ENCODE results near the gene CKAP5. TPM values are rescaled to one million over a fixed set of nuclear protein-coding genes. Genes with fewer than 3 reads are reported as not detected.
A peak's percentile ranks its signal among the peaks of the same experiment; 100 is the strongest.

CKAP5 gene
- total RNA-seq, 1 donor from 2014 or later = 78.8 TPM

DNA sequence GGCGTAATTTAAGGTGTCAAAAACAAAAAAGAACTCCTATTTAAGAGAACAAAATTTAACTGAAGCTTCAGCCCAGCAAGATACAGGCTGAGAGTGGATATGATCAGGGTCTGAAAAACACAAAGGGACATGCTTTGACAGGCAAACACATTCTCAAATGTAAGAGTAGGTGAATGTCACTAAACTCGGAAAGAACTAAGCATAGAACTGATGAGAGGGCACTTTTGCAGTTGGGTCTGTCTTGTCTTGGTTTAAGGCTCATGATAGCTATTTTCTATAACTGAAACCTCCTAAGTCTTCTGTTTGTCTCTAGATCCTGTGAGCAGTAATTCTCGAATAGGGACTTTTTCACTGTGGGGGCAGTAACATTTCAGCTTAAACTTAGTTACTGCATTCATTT, 100.1 kb downstream of the CKAP5 start:
- H3K27me3 ChIP-seq (ENCODE audit: low read depth) = no peaks in the 10 kb centered on the region
- no peaks in the 10 kb centered on the region for H3K9me3 ChIP-seq (replicated peaks)
- TF ChIP-seq, protein P1, sequence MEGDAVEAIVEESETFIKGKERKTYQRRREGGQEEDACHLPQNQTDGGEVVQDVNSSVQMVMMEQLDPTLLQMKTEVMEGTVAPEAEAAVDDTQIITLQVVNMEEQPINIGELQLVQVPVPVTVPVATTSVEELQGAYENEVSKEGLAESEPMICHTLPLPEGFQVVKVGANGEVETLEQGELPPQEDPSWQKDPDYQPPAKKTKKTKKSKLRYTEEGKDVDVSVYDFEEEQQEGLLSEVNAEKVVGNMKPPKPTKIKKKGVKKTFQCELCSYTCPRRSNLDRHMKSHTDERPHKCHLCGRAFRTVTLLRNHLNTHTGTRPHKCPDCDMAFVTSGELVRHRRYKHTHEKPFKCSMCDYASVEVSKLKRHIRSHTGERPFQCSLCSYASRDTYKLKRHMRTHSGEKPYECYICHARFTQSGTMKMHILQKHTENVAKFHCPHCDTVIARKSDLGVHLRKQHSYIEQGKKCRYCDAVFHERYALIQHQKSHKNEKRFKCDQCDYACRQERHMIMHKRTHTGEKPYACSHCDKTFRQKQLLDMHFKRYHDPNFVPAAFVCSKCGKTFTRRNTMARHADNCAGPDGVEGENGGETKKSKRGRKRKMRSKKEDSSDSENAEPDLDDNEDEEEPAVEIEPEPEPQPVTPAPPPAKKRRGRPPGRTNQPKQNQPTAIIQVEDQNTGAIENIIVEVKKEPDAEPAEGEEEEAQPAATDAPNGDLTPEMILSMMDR (IDR thresholded peaks at IDR 0.05; ENCODE audit: borderline replicate concordance) = no peak
- H3K4me1 ChIP-seq = no peaks in the 10 kb centered on the region
- DNase-seq = no peak
- H3K27ac ChIP-seq (replicated peaks) = no peak overlapping the region
- peaks cover 97% of the 10 kb centered on the region for H3K36me3 ChIP-seq
- intact Hi-C loops (cut with micrococcal nuclease) = no loop called here
- no peak overlapping the region for H3K4me3 ChIP-seq

DNA sequence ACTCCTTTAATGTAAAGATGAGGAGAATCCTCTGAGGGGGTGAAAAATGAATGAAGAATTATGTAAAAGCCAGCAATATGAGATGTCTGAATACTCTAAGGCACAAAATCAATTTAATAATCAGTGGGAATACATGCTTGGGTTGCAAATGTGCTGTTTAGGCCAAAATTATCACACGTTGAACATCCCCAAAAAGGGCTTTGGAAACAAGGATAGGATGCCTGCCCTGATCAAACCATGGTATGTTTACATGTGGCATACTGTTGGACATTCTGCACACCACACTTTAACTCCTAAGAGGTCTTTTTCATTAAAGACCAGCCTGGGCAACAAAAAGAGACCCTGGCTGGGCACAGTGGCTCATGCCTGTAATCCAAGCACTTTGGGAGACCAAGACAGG, 100.8 kb downstream of the CKAP5 start:
- H3K27me3 ChIP-seq (ENCODE audit: low read depth) = no peaks in the 10 kb centered on the region
- DNase-seq = no peak
- peaks cover 90% of the 10 kb centered on the region for H3K36me3 ChIP-seq
- H3K4me3 ChIP-seq = no peak overlapping the region
- no peak overlapping the region for H3K27ac ChIP-seq (replicated peaks)
- H3K9me3 ChIP-seq (replicated peaks) = no peaks in the 10 kb centered on the region
- intact Hi-C loops (cut with micrococcal nuclease) = no loop called here
- TF ChIP-seq, protein P1 (IDR thresholded peaks at IDR 0.05; ENCODE audit: borderline replicate concordance) = no peak
- no peaks in the 10 kb centered on the region for H3K4me1 ChIP-seq

DNA sequence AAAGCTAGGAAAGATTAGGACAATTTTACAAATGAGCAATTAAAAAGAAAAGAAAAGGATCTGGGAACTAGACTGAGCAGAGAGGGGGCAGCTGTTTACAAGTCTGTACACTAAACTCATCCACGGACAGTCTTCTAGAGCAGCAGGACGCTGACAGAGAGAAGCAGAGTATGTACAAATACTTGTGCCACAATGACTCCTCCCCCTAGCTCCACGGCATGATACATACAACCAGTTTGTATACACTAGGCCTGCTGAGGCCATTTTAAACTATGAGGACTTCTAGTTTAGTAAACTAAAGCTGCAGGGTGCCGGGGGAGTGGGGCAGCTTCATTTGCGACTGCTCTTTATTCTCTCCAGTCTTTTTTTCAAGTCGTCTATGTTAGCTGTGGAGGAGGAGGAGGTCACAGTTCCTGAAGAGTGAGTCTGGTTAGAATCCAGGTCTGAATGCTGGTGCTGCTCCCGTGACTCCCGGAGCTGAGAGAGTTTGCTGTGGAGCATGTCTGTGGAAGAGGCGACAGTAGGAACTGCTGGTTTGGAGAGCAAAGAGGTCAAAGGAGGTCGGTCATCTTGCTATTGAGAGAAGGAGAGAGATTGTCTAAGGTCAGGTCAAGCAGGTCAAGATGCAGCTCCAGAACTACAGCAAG, 102.3 kb downstream of the CKAP5 start:
- Histone ChIP-seq H3K4me1 (no peaks in the 10 kb centered on the region), H3K9me3 (replicated peaks) (no peaks in the 10 kb centered on the region), H3K27me3 (ENCODE audit: low read depth) (no peaks in the 10 kb centered on the region), H3K4me3 (no peak overlapping the region), H3K36me3 (peaks cover 76% of the 10 kb centered on the region), H3K27ac (replicated peaks) (peak overlapping the region; percentile 23)
- TF ChIP-seq, protein P1 (IDR thresholded peaks at IDR 0.05; ENCODE audit: borderline replicate concordance) = no peak
- intact Hi-C loops (cut with micrococcal nuclease) = no loop called here
- no peak for DNase-seq

DNA sequence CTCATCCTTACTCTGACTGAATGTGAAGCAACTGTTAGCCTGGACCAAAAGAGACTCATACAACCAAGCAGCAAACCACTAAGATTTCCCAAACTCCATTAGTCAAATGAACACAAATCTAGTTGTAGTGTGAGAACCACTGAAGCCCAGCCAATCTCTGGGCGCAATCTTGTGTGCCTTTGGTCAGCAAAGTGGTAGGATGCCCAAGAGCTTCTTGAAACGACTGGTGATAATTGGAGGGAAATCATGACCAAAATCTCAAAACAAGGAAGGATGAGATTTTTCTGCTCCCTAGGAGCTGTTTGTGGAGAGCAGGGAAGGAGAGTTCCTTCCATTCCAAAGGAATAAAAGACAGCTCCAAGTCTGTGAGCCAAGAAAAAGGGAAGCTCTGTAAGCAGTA, 103.0 kb downstream of the CKAP5 start:
- Histone ChIP-seq H3K4me1 (no peaks in the 10 kb centered on the region), H3K9me3 (replicated peaks) (no peaks in the 10 kb centered on the region), H3K27me3 (ENCODE audit: low read depth) (no peaks in the 10 kb centered on the region), H3K36me3 (peaks cover 69% of the 10 kb centered on the region), H3K4me3 (no peak overlapping the region), H3K27ac (replicated peaks) (no peak overlapping the region)
- intact Hi-C loops (cut with micrococcal nuclease) = no loop called here
- TF ChIP-seq, protein P1 (IDR thresholded peaks at IDR 0.05; ENCODE audit: borderline replicate concordance) = no peak
- no peak for DNase-seq

DNA sequence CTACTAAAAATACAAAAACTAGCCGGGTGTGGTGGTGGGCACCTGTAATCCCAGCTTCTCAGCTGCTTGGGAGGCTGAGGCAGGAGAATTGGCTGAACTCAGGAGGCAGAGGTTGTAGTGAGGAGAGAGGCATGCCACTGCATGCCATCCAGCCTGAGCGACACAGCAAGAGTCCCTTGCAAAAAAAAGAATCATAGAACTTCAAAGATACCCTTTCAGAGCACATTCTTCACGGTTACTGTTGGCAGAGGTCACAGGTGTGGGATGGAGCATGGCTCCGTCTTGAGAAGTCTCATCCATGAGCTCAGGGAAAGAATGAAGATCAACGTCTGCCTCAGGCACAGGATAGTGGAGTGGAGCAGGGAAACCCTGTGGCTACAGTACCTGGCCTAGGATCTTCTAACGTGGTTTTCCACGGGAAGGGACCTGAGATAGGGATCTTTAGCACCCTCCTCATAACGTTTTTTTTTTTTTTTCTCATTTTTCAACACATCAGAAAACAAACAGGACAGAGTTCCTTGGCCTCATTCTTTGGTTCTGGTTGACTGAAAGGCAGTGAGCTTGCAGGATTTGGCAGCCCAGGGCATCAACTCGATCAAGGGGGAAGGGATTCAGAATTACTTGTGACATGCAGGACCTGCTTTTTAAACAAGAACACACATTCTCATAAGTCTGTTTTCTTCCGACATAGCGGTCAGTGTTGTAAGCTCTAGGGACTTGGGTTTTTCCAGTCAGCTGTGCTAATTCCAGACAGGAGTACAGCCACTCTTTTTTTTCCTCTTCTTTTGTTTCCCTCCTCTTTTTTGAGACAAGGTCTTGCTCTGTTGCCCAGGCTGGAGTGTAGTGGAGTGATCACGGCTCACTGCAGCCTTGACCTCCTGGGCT, 104.2 kb downstream of the CKAP5 start:
- H3K4me3 ChIP-seq = no peak overlapping the region
- intact Hi-C loops (cut with micrococcal nuclease) = no loop called here
- peak overlapping the region; percentile 11 for H3K27ac ChIP-seq (replicated peaks)
- no peak for DNase-seq
- H3K9me3 ChIP-seq (replicated peaks) = no peaks in the 10 kb centered on the region
- no peaks in the 10 kb centered on the region for H3K27me3 ChIP-seq (ENCODE audit: low read depth)
- H3K4me1 ChIP-seq = no peaks in the 10 kb centered on the region
- H3K36me3 ChIP-seq = peaks cover 57% of the 10 kb centered on the region
- TF ChIP-seq, protein P1 (IDR thresholded peaks at IDR 0.05; ENCODE audit: borderline replicate concordance) = no peak

Data from left ventricle myocardium inferior (tissue), 1 donor.